Thyroid gland (tissue), 4 donors: ENCODE data around the gene CCND2.

Experiments used
- CTCF ChIP-seq, 6 experiments: fragments of 200-600 bp in 3 of 6; fragments of 450-650 bp in 3 of 6; sonication (generic) in 3 of 6; IDR thresholded peaks; one replicate each; pipeline ENCODE4 v1.5.1; 2016 to 2019; ENCODE audit warnings: antibody characterized with exemption in 6 of 6, mild to moderate bottlenecking in 2 of 6, inconsistent platforms in 1 of 6, moderate library complexity in 1 of 6
- POLR2A ChIP-seq, 2 donors: fragments of 450-650 bp; IDR thresholded peaks; one replicate each; pipeline ENCODE4 v1.6.1; 2017; ENCODE audit warnings: antibody characterized with exemption in 2 of 2, mild to moderate bottlenecking in 2 of 2, moderate library complexity in 1 of 2

DNA sequence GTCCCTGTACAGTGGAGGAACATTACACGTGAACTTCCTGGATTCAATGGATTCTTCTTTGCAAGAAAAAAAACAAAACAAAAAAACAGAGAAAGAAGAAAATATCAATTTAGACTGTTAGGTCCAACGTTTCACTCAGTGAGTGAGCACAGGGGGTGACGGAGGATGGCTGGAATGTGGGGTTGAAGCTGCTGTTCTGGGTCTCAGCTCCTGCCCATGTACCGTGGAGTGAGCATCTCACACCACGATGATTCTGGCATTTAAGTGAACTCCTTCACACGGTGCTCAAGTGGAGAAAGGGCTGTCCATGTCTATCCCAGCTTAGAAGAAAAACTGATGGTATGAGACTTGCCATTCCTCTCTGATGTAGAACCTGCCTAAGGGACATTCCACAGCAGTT, 23.2 kb downstream of the CCND2 start:
- TF ChIP-seq POLR2A (IDR thresholded peaks at IDR 0.05) (no peak), CTCF (IDR thresholded peaks at IDR 0.05) (no peak)
